ENCODE data around the gene FAM110C. TPM values are rescaled to one million over a fixed set of nuclear protein-coding genes. Genes with fewer than 3 reads are reported as not detected.
"Not testable (repeated sequence)": the region's sequence is repeated elsewhere in the genome, so short reads cannot be mapped to it uniquely, and the experiment has no call there.

FAM110C gene
- total RNA-seq, 1 donor from 2014 or later = 4.2 TPM

DNA sequence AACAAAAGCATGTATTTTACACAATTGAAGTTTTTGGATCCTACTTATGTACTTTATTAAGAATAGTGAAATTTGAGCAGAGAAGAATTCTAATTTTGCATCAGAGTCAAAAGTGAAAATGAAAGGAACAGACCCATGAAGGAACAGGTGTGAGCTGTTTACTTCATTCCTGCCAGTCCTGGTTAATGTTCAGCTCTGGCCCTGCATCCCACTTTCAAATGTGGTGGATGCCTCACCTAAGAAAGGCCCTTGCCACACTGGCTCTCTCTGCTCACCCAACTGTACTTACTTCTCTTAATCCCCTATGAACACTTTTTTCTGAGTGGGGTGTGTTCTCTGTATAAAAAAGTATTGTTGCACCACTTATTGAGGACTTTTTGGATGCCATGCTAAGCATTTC lies 22.2 kb downstream of the FAM110C start:
- no peak for DNase-seq (ENCODE audit: low spot score, unreplicated experiment)
- no peaks in the 10 kb centered on the region for H3K9me3 Mint-ChIP-seq (ENCODE audit: low read depth)
- H3K27me3 Mint-ChIP-seq = peaks cover 7% of the 10 kb centered on the region
- no peak overlapping the region for H3K27ac Mint-ChIP-seq
- TF ChIP-seq, protein P1, sequence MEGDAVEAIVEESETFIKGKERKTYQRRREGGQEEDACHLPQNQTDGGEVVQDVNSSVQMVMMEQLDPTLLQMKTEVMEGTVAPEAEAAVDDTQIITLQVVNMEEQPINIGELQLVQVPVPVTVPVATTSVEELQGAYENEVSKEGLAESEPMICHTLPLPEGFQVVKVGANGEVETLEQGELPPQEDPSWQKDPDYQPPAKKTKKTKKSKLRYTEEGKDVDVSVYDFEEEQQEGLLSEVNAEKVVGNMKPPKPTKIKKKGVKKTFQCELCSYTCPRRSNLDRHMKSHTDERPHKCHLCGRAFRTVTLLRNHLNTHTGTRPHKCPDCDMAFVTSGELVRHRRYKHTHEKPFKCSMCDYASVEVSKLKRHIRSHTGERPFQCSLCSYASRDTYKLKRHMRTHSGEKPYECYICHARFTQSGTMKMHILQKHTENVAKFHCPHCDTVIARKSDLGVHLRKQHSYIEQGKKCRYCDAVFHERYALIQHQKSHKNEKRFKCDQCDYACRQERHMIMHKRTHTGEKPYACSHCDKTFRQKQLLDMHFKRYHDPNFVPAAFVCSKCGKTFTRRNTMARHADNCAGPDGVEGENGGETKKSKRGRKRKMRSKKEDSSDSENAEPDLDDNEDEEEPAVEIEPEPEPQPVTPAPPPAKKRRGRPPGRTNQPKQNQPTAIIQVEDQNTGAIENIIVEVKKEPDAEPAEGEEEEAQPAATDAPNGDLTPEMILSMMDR (IDR thresholded peaks at IDR 0.05; ENCODE audit: unreplicated experiment) = no peak
- H3K36me3 Mint-ChIP-seq (ENCODE audit: insufficient read depth) = no peaks in the 10 kb centered on the region
- peaks cover 14% of the 10 kb centered on the region for H3K4me1 Mint-ChIP-seq (ENCODE audit: low read depth)
- no peak overlapping the region for H3K4me3 Mint-ChIP-seq (ENCODE audit: low read depth)

DNA sequence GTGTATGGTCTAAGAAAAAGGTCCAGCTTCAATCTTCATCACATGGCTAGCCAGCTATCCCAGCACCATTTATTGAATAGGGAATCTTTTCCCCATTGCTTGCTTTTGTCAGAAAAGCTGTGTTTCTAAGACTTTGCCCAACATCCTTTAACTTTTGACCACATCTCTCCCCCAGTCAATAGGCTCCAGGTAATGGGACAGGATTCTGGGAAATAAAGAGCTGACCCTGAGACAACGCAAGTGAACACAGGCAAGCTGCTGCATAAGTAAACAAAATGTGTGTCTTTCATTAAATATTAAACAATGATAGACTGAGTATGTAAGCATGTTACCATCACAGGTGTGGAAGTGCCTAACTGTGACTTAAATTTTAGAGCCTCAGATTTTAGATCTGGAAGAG lies 23.0 kb downstream of the FAM110C start:
- H3K36me3 Mint-ChIP-seq (ENCODE audit: insufficient read depth) = no peaks in the 10 kb centered on the region
- no peak for DNase-seq (ENCODE audit: low spot score, unreplicated experiment)
- TF ChIP-seq, protein P1 (IDR thresholded peaks at IDR 0.05; ENCODE audit: unreplicated experiment) = no peak
- no peak overlapping the region for H3K27ac Mint-ChIP-seq
- no peaks in the 10 kb centered on the region for H3K9me3 Mint-ChIP-seq (ENCODE audit: low read depth)
- H3K4me3 Mint-ChIP-seq (ENCODE audit: low read depth) = no peak overlapping the region
- peaks cover 4% of the 10 kb centered on the region for H3K27me3 Mint-ChIP-seq
- peaks cover 14% of the 10 kb centered on the region for H3K4me1 Mint-ChIP-seq (ENCODE audit: low read depth)

DNA sequence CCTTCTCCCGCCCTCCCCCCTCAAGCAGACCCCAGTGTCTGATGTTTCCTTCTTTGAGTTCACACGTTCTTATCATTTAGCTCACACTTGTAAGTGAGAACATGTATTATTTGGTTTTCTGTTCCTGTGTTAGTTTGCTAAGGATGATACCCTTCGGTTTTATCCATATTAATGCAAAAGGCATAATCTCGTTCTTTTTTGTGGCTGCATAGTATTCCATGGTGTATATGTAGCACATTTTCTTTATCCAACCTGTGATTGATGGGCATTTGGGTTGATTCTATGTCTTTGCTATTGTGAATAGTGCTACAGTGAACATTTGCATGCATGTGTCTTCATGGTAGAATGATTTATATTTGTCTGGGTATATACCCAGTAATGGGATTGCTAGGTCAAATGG lies 24.1 kb downstream of the FAM110C start:
- H3K36me3 Mint-ChIP-seq (ENCODE audit: insufficient read depth); H3K27me3 Mint-ChIP-seq; H3K4me3 Mint-ChIP-seq (ENCODE audit: low read depth); H3K9me3 Mint-ChIP-seq (ENCODE audit: low read depth); H3K27ac Mint-ChIP-seq; DNase-seq (ENCODE audit: low spot score, unreplicated experiment): not testable (repeated sequence)
- H3K4me1 Mint-ChIP-seq (ENCODE audit: low read depth) = peaks cover 14% of the 10 kb centered on the region

DNA sequence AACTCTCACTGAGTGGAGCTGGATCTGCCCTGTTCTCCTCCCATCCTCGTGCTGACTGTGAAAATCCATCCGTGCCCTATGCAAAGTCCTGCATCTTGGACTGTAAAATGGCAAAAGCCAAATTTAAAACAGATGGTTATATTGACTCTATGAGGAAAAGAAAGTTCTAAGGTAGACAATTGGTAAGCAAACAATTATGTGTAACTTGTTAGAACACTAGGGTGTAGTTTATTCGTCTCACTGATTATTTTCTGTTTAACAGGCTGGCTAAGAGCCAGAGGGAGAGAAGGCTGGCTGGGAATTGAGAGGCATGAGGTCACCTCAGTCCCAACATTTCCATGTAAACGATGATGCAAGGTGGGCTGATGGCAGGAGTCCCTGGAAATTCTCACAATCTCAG lies 26.0 kb downstream of the FAM110C start:
- H3K4me1 Mint-ChIP-seq (ENCODE audit: low read depth) = peaks cover 14% of the 10 kb centered on the region
- not testable (repeated sequence) for H3K27me3 Mint-ChIP-seq; H3K9me3 Mint-ChIP-seq (ENCODE audit: low read depth); DNase-seq (ENCODE audit: low spot score, unreplicated experiment); H3K4me3 Mint-ChIP-seq (ENCODE audit: low read depth); H3K27ac Mint-ChIP-seq; H3K36me3 Mint-ChIP-seq (ENCODE audit: insufficient read depth)

DNA sequence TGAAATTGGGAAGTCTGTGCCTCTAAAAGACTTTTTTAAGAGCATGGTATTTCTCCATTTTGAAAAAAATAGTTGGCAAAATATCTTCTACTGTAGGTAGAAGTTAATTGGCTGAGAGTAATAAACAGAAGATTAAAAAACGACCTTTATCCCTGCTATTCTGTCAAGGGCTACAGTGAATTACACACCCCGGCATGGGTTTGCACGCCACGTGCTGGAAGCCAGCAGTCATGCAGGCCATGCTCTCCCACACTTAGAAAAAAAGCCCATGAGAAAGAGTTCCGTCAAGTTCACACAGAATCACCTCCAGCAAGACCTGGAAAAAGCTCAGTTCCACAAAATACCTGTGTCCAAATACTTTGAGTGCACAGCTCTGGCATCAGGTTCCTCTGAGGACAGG lies 26.8 kb downstream of the FAM110C start:
- no peak for DNase-seq (ENCODE audit: low spot score, unreplicated experiment)
- H3K27me3 Mint-ChIP-seq = peaks cover 7% of the 10 kb centered on the region
- TF ChIP-seq, protein P1 (IDR thresholded peaks at IDR 0.05; ENCODE audit: unreplicated experiment) = no peak
- H3K36me3 Mint-ChIP-seq (ENCODE audit: insufficient read depth) = no peaks in the 10 kb centered on the region
- peaks cover 17% of the 10 kb centered on the region for H3K4me1 Mint-ChIP-seq (ENCODE audit: low read depth)
- no peak overlapping the region for H3K4me3 Mint-ChIP-seq (ENCODE audit: low read depth)
- no peak overlapping the region for H3K27ac Mint-ChIP-seq
- no peaks in the 10 kb centered on the region for H3K9me3 Mint-ChIP-seq (ENCODE audit: low read depth)

DNA sequence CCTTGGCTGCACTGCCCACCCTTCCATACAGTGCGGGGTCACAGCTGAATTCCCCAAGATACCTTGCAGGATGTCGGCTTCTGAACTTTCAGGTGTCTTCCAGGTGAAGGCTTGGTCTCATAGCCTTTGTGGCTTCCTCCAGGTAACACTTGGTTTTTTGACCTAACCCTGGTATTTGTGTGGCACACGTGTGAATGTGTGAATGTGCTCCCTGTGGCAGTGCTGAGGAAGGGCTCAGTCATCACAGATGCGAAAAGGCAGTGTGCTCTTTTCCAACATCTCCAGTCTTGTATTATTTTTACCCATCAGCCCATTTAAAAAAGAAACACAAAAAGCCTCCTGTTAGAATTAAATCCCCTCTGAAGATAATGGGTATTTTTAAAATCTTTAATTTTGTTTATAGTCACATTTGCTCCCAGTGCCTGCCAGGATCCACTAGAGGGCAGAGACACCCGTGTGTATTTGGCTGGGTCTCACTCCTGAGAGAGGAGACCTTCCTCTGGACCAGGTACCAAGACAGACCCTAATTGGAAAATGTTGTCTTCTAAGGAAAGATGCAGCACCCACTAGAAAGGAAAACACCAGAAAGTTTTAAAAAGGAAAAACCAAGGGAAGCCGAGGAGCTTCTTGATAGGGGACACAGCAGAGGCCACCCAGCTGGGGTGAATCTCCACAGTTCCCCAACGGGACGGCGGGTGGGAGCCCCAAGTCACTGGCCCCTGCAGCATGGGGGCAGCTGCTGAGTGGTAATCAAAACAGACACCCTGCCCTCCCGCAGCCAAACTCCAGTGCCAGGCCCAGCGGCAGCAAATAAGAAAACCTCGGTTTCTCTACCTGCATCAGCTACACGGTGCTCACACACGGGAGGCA lies 27.7 kb downstream of the FAM110C start:
- Mint-ChIP-seq H3K9me3 (ENCODE audit: low read depth) (no peaks in the 10 kb centered on the region), H3K27ac (no peak overlapping the region), H3K4me3 (ENCODE audit: low read depth) (no peak overlapping the region), H3K27me3 (peaks cover 13% of the 10 kb centered on the region), H3K36me3 (ENCODE audit: insufficient read depth) (no peaks in the 10 kb centered on the region), H3K4me1 (ENCODE audit: low read depth) (peaks cover 13% of the 10 kb centered on the region)
- DNase-seq (ENCODE audit: low spot score, unreplicated experiment) = no peak
- TF ChIP-seq, protein P1 (IDR thresholded peaks at IDR 0.05; ENCODE audit: unreplicated experiment) = peak; percentile 68

DNA sequence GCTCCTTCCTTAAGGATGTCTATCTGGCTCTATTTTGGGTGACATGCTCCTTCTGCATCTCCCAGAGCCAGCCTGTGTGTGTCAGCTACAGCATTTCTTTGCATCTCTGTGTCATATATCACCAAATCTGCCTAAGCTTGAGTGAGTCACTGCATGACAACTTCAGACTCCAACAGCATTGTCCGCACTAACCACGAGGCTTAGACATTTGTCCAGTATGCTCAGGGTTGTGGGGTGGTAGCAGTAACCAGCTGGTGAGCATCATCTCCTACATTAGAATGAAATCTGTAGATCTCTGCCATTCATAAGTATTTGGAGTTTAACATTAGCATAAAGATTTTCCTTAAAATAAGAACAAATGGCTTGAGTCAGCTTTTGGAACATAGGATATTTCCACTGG lies 30.4 kb downstream of the FAM110C start:
- peaks cover 13% of the 10 kb centered on the region for H3K27me3 Mint-ChIP-seq
- H3K4me1 Mint-ChIP-seq (ENCODE audit: low read depth); H3K9me3 Mint-ChIP-seq (ENCODE audit: low read depth); H3K27ac Mint-ChIP-seq; DNase-seq (ENCODE audit: low spot score, unreplicated experiment); H3K36me3 Mint-ChIP-seq (ENCODE audit: insufficient read depth); H3K4me3 Mint-ChIP-seq (ENCODE audit: low read depth): not testable (repeated sequence)

All from progenitor cell of endocrine pancreas (in vitro differentiated cells).